Natural killer cell (primary cell): Measurements from ENCODE around the gene OR4C5. TPM values are rescaled to one million over a fixed set of nuclear protein-coding genes. Genes with fewer than 3 reads are reported as not detected.
"Not testable (repeated sequence)": the region's sequence is repeated elsewhere in the genome, so short reads cannot be mapped to it uniquely, and the experiment has no call there.

Experiments used
- ATAC-seq, 3 donors: fragments of 150-1000 bp in 2 of 3; fragments of 200-7000 bp in 1 of 3; cut with Tn5 transposase; 1 replicate in 1 of 3; 2 replicates in 2 of 3; pipeline ENCODE4 v1.10.0; 2021; ENCODE audit warnings: mild to moderate bottlenecking in 2 of 3, moderate library complexity in 2 of 3
- DNase-seq, 2 donors: peaks; one replicate each; pipeline versions ENCODE4 v3.0.0 to v3.0.0-alpha.2; 2013 to 2021; ENCODE audit warnings: mixed read lengths in 1 of 2
- H3K27ac ChIP-seq: one replicate; pipeline ENCODE4 v1.5.1; 2013; ENCODE audit warnings: mild to moderate bottlenecking, low read length
- H3K27me3 ChIP-seq: one replicate; pipeline ENCODE4 v1.6.1; 2013; ENCODE audit warnings: low read length; ENCODE audit not compliant: control insufficient read depth, insufficient read depth
- H3K36me3 ChIP-seq: one replicate; pipeline ENCODE4 v1.6.1; 2013; ENCODE audit warnings: low read length; ENCODE audit not compliant: control insufficient read depth, insufficient read depth
- H3K4me1 ChIP-seq: one replicate; pipeline ENCODE4 v1.6.1; 2013; ENCODE audit warnings: low read length; ENCODE audit not compliant: control insufficient read depth, insufficient read depth
- H3K4me3 ChIP-seq: one replicate; pipeline ENCODE4 v1.5.1; 2013; ENCODE audit warnings: low read length
- H3K9me3 ChIP-seq: one replicate; pipeline ENCODE4 v1.6.1; 2013; ENCODE audit warnings: low read length; ENCODE audit not compliant: control insufficient read depth, insufficient read depth
- H3K27ac Mint-ChIP-seq, 2 donors: one replicate each; pipeline ENCODE4 v1.8.0; 2022; ENCODE audit warnings: mild to moderate bottlenecking in 2 of 2, mixed read lengths in 2 of 2, moderate library complexity in 1 of 2
- H3K27me3 Mint-ChIP-seq, 2 donors: one replicate each; pipeline ENCODE4 v1.8.0; 2022; ENCODE audit warnings: low read depth in 2 of 2, mixed read lengths in 2 of 2
- H3K36me3 Mint-ChIP-seq: one replicate; pipeline ENCODE4 v1.8.0; 2022; ENCODE audit warnings: mixed read lengths
- H3K4me1 Mint-ChIP-seq, 2 donors: one replicate each; pipeline ENCODE4 v1.8.0; 2022; ENCODE audit warnings: mixed read lengths in 2 of 2
- H3K4me3 Mint-ChIP-seq: one replicate; pipeline ENCODE4 v1.8.0; 2022; ENCODE audit warnings: mild to moderate bottlenecking, moderate library complexity, mixed read lengths
- H3K9me3 Mint-ChIP-seq, 2 donors: one replicate each; pipeline ENCODE4 v1.8.0; 2022; ENCODE audit warnings: mixed read lengths in 2 of 2
- CTCF ChIP-seq: fragments of 200-600 bp; IDR thresholded peaks from one replicate; pipeline ENCODE4 v1.8.0; 2022; ENCODE audit warnings: antibody characterized with exemption
- WGBS: methylation state at CpG from one replicate; pipeline ENCODE4 v1.1.7; 2013; ENCODE audit warnings: missing lambda C conversion rate; ENCODE audit not compliant: insufficient coverage; 5-methylcytosine and 5-hydroxymethylcytosine counted together
- intact Hi-C: fragments of 100-400 bp; cut with micrococcal nuclease; formaldehyde crosslinking; loops from one replicate; pipeline ENCODE4 v1.14.2; 2022
- total RNA-seq, 4 donors: library from RNA; stranded (reverse); fragments of 120-200 nt in 1 of 4; gene quantifications; one replicate each; pipeline versions ENCODE4 v1.2.3 to v1.2.4, GENCODE V29; 2013 to 2022

OR4C5 gene
- total RNA-seq, 3 donors from 2014 or later (not counting 1 experiment from before 2014, with no cell fraction given), result not detected

- ATAC-seq (no peak), DNase-seq (no peak)
- Mint-ChIP-seq H3K27me3 (no peaks in the 10 kb centered on the region), H3K27ac (no peak overlapping the region), H3K4me1 (no peaks in the 10 kb centered on the region), H3K36me3 (no peaks in the 10 kb centered on the region), H3K4me3 (no peak overlapping the region), H3K9me3 (peaks cover 10% of the 10 kb centered on the region in 2 donors)
- WGBS, result 100% methylated on average over 1 of the region's 1 CpG
- H3K4me1 ChIP-seq, result no peaks in the 10 kb centered on the region
- no peak overlapping the region for H3K4me3 ChIP-seq
- TF ChIP-seq CTCF, result no peak
- intact Hi-C loops, result no loop called here
- H3K27me3 ChIP-seq, result no peaks in the 10 kb centered on the region
- H3K9me3 ChIP-seq, result peaks cover 3% of the 10 kb centered on the region
- no peak overlapping the region for H3K27ac ChIP-seq
- no peaks in the 10 kb centered on the region for H3K36me3 ChIP-seq
Observed at GRCh38 chr11:48354677-48355076, 11.6 kb downstream of the OR4C5 start.

GRCh38 chr11:48354013-48354412 is 12.3 kb downstream of the OR4C5 start:
- Histone ChIP-seq H3K27me3 (no peaks in the 10 kb centered on the region), H3K9me3 (peaks cover 3% of the 10 kb centered on the region), H3K27ac (no peak overlapping the region), H3K36me3 (no peaks in the 10 kb centered on the region), H3K4me1 (no peaks in the 10 kb centered on the region), H3K4me3 (no peak overlapping the region)
- ATAC-seq (no peak), DNase-seq (no peak)
- intact Hi-C loops, result no loop called here
- Mint-ChIP-seq H3K9me3 (peaks cover 10% of the 10 kb centered on the region in 2 donors), H3K27me3 (no peaks in the 10 kb centered on the region), H3K27ac (no peak overlapping the region), H3K4me3 (no peak overlapping the region), H3K4me1 (no peaks in the 10 kb centered on the region), H3K36me3 (no peaks in the 10 kb centered on the region)
- TF ChIP-seq CTCF, result no peak
- 94% methylated on average over 4 of the region's 4 CpGs for WGBS

- H3K27me3 Mint-ChIP-seq, intact Hi-C loops, H3K27ac Mint-ChIP-seq, H3K4me1 ChIP-seq, H3K9me3 ChIP-seq, H3K27me3 ChIP-seq, ATAC-seq, DNase-seq, H3K36me3 Mint-ChIP-seq, H3K36me3 ChIP-seq, H3K27ac ChIP-seq, H3K4me3 ChIP-seq, H3K4me3 Mint-ChIP-seq, H3K4me1 Mint-ChIP-seq: not testable (repeated sequence)
- peaks cover 11% of the 10 kb centered on the region in 2 donors for H3K9me3 Mint-ChIP-seq
- WGBS, result 65% methylated on average over 5 of the region's 5 CpGs
Observed at GRCh38 chr11:48346286-48346685, 20.0 kb downstream of the OR4C5 start.

- H3K27me3 ChIP-seq, H3K36me3 Mint-ChIP-seq, DNase-seq, H3K4me3 ChIP-seq, ATAC-seq, H3K27ac Mint-ChIP-seq, H3K4me1 Mint-ChIP-seq, H3K4me3 Mint-ChIP-seq, H3K27ac ChIP-seq, H3K27me3 Mint-ChIP-seq, H3K4me1 ChIP-seq, intact Hi-C loops, H3K9me3 ChIP-seq, H3K36me3 ChIP-seq: not testable (repeated sequence)
- peaks cover 6 to 10% of the 10 kb centered on the region in 2 donors for H3K9me3 Mint-ChIP-seq
- 57% methylated on average over 2 of the region's 2 CpGs for WGBS
Observed at GRCh38 chr11:48342505-48342904, 23.8 kb downstream of the OR4C5 start.
